ENCODE data around the gene ATP8A2. TPM values are rescaled to one million over a fixed set of nuclear protein-coding genes. Genes with fewer than 3 reads are reported as not detected.

The ATP8A2 gene
- total and polyA plus RNA-seq, 4 donors = 0.31 to 2.7 (median 1.1) TPM

GRCh38 chr13:25939961-25940687 lies 568.4 kb downstream of the ATP8A2 start:
- H3K27me3 ChIP-seq (ENCODE audit: control insufficient read depth in 3 of 3, insufficient read depth in 3 of 3, low read length in 2 of 3) = no peaks in the 10 kb centered on the region
- H3K36me3 ChIP-seq (ENCODE audit: control insufficient read depth in 4 of 4, insufficient read depth in 4 of 4, low read length in 4 of 4) = no peaks in the 10 kb centered on the region
- peaks cover 0 to 24% (median 0%) of the 10 kb centered on the region in 5 donors for H3K4me1 ChIP-seq (ENCODE audit: control insufficient read depth in 5 of 5, insufficient read depth in 5 of 5, low read length in 5 of 5)
- no peak for TF ChIP-seq CTCF (IDR thresholded peaks at IDR 0.05; ENCODE audit: control extremely low read depth, extremely low read depth)
- no peak for ATAC-seq (ENCODE audit: insufficient read depth, low FRiP score)
- 69 to 80% methylated on average over 24 of the region's 24 CpGs for WGBS, 2 donors
- H3K9ac ChIP-seq (ENCODE audit: insufficient read depth in 1 of 2, low read length in 2 of 2) = no peak overlapping the region
- H3K9me3 ChIP-seq (ENCODE audit: control insufficient read depth in 4 of 4, insufficient read depth in 3 of 4, low read length in 3 of 4) = no peaks in the 10 kb centered on the region
- no peak for DNase-seq
- no peak overlapping the region for H3K4me3 ChIP-seq
- no peak overlapping the region for H3K27ac ChIP-seq (ENCODE audit: low read depth in 1 of 2, low read length in 1 of 2)

DNA sequence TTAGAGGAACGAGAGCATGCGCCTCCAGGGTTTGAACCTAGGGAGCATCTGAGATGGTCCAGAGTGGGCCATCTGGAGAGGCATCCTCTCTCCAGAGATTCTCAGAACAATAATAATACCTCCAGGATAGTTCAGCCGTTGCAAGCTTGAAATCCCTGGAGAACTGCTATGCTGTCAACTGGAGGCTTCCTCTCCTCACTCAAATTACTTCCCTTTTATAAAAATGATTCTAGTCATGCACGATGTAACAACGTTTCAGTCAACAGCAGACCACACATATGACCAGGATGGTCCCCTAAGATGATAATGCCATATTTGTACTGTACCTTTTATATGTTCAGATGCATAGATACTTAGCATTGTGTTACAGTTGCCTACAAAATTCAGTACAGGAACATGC lies 571.3 kb downstream of the ATP8A2 start:
- no peak for TF ChIP-seq CTCF (IDR thresholded peaks at IDR 0.05; ENCODE audit: control extremely low read depth, extremely low read depth)
- 48 to 54% methylated on average over 5 of the region's 5 CpGs for WGBS, 2 donors
- Histone ChIP-seq H3K9me3 (ENCODE audit: control insufficient read depth in 4 of 4, insufficient read depth in 3 of 4, low read length in 3 of 4) (peaks cover 0 to 2% (median 0%) of the 10 kb centered on the region in 4 donors), H3K27me3 (ENCODE audit: control insufficient read depth in 3 of 3, insufficient read depth in 3 of 3, low read length in 2 of 3) (no peaks in the 10 kb centered on the region), H3K27ac (ENCODE audit: low read depth in 1 of 2, low read length in 1 of 2) (no peak overlapping the region), H3K9ac (ENCODE audit: insufficient read depth in 1 of 2, low read length in 2 of 2) (no peak overlapping the region), H3K4me3 (no peak overlapping the region), H3K4me1 (ENCODE audit: control insufficient read depth in 5 of 5, insufficient read depth in 5 of 5, low read length in 5 of 5) (peaks cover 0 to 35% (median 7%) of the 10 kb centered on the region in 5 donors), H3K36me3 (ENCODE audit: control insufficient read depth in 4 of 4, insufficient read depth in 4 of 4, low read length in 4 of 4) (no peaks in the 10 kb centered on the region)
- ATAC-seq (ENCODE audit: insufficient read depth, low FRiP score) (no peak), DNase-seq (no peak)

DNA sequence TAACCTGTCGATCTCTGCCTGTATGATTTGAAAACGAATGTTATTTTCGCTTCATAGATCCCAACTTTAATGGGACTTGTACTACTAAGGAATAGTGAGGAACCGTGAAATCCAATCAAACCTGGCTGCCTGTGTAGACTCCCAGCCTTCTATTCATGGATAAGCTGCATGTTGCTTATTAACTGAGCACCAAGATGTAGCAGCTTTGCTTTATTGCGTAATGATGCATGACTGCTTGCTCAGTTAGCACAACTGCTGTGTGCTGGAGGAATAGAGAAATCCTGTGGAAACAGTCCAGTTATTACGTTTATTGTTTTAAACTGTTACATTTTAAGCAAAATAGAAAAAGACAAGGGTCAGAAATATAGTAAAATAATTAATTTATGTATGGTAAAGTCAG lies 571.9 kb downstream of the ATP8A2 start:
- no peak overlapping the region for H3K27ac ChIP-seq (ENCODE audit: low read depth in 1 of 2, low read length in 1 of 2)
- H3K4me1 ChIP-seq (ENCODE audit: control insufficient read depth in 5 of 5, insufficient read depth in 5 of 5, low read length in 5 of 5) = peaks cover 0 to 35% (median 7%) of the 10 kb centered on the region in 5 donors
- H3K4me3 ChIP-seq = no peak overlapping the region
- H3K9me3 ChIP-seq (ENCODE audit: control insufficient read depth in 4 of 4, insufficient read depth in 3 of 4, low read length in 3 of 4) = peaks cover 0 to 2% (median 0%) of the 10 kb centered on the region in 4 donors
- DNase-seq = peak; percentile 54 to 93 (median 87)
- no peaks in the 10 kb centered on the region for H3K36me3 ChIP-seq (ENCODE audit: control insufficient read depth in 4 of 4, insufficient read depth in 4 of 4, low read length in 4 of 4)
- ATAC-seq (ENCODE audit: insufficient read depth, low FRiP score) = no peak
- no peaks in the 10 kb centered on the region for H3K27me3 ChIP-seq (ENCODE audit: control insufficient read depth in 3 of 3, insufficient read depth in 3 of 3, low read length in 2 of 3)
- TF ChIP-seq CTCF (IDR thresholded peaks at IDR 0.05; ENCODE audit: control extremely low read depth, extremely low read depth) = no peak
- H3K9ac ChIP-seq (ENCODE audit: insufficient read depth in 1 of 2, low read length in 2 of 2) = no peak overlapping the region
- 80 to 85% methylated on average over 6 of the region's 6 CpGs for WGBS, 2 donors
